GM21737 (cell line): ENCODE measurements around the gene EDN1.

Experiments
- ATAC-seq: cut with Tn5 transposase; IDR thresholded peaks from one replicate; pipeline ENCODE4 v1.9.1; 2021; ENCODE audit warnings: mild to moderate bottlenecking, moderate library complexity; ENCODE audit not compliant: unreplicated experiment

Gene EDN1

GRCh38 chr6:12293931-12294807, 4.0 kb downstream of the EDN1 start:
- no peak for ATAC-seq

GRCh38 chr6:12294851-12295536, 4.8 kb downstream of the EDN1 start:
- no peak for ATAC-seq

GRCh38 chr6:12295558-12296254, 5.5 kb downstream of the EDN1 start:
- no peak for ATAC-seq

GRCh38 chr6:12296255-12296573, 6.1 kb downstream of the EDN1 start:
- ATAC-seq, result no peak

- ATAC-seq, result no peak
Observed at GRCh38 chr6:12296604-12297003, 6.4 kb downstream of the EDN1 start.

GRCh38 chr6:12297363-12298016, 7.3 kb downstream of the EDN1 start:
- no peak for ATAC-seq

- ATAC-seq, result no peak
Observed at GRCh38 chr6:12298017-12298978, 8.1 kb downstream of the EDN1 start.

GRCh38 chr6:12298995-12299394, 8.8 kb downstream of the EDN1 start:
- no peak for ATAC-seq

- ATAC-seq, result no peak
Observed at GRCh38 chr6:12301018-12301417, 10.9 kb downstream of the EDN1 start.

- ATAC-seq, result no peak
Observed at GRCh38 chr6:12304487-12304886, 14.3 kb downstream of the EDN1 start.

- ATAC-seq, result no peak
Observed at GRCh38 chr6:12309070-12309469, 18.9 kb downstream of the EDN1 start.

GRCh38 chr6:12311106-12311505, 20.9 kb downstream of the EDN1 start:
- no peak for ATAC-seq

GRCh38 chr6:12312736-12313135, 22.6 kb downstream of the EDN1 start:
- ATAC-seq, result no peak

GRCh38 chr6:12313306-12313991, 23.3 kb downstream of the EDN1 start:
- ATAC-seq, result no peak

- no peak for ATAC-seq
Observed at GRCh38 chr6:12313992-12314589, 23.9 kb downstream of the EDN1 start.

GRCh38 chr6:12314751-12315150, 24.6 kb downstream of the EDN1 start:
- no peak for ATAC-seq

- no peak for ATAC-seq
Observed at GRCh38 chr6:12315292-12316081, 25.3 kb downstream of the EDN1 start.

GRCh38 chr6:12318749-12319148, 28.6 kb downstream of the EDN1 start:
- ATAC-seq, result no peak
